SK-N-SH treated with all-trans-retinoic acid at 6 μM for 48 hours (cell line): ENCODE results near the gene PPM1B.

ENCODE experiments used
- ARNTL ChIP-seq: fragments of 450-650 bp; formaldehyde crosslinking; IDR thresholded peaks from 2 replicates; pipeline ENCODE4 v1.5.0; 2020; ENCODE audit warnings: low read depth, mild to moderate bottlenecking, moderate library complexity, borderline replicate concordance
- BACH2 ChIP-seq: fragments of 250-450 bp; sonication (Bioruptor Pico); IDR thresholded peaks from 2 replicates; pipeline ENCODE4 v1.9.0; 2021; ENCODE audit warnings: mild to moderate bottlenecking, borderline replicate concordance
- CSDC2 ChIP-seq: fragments of 250-450 bp; sonication (Bioruptor Pico); IDR thresholded peaks from 2 replicates; pipeline ENCODE4 v1.5.0; 2020; ENCODE audit warnings: mild to moderate bottlenecking, moderate library complexity
- ESRRG ChIP-seq: fragments of 250-450 bp; sonication (Bioruptor Pico); IDR thresholded peaks from 2 replicates; pipeline ENCODE4 v1.6.1; 2021; ENCODE audit warnings: mild to moderate bottlenecking
- GLIS3 ChIP-seq: fragments of 250-450 bp; sonication (Bioruptor Pico); IDR thresholded peaks from 2 replicates; pipeline ENCODE4 v1.5.0; 2020; ENCODE audit warnings: mild to moderate bottlenecking, moderate library complexity
- OSR1 ChIP-seq: fragments of 250-450 bp; sonication (Bioruptor Pico); IDR thresholded peaks from 2 replicates; pipeline ENCODE4 v1.8.0; 2022; ENCODE audit warnings: moderate library complexity, mild to moderate bottlenecking, inconsistent platforms
- RARB ChIP-seq: fragments of 250-450 bp; sonication (Bioruptor Pico); IDR thresholded peaks from 2 replicates; pipeline ENCODE4 v1.8.0; 2021; ENCODE audit warnings: mild to moderate bottlenecking, moderate library complexity
- ZNF565 ChIP-seq: fragments of 450-650 bp; formaldehyde crosslinking; conservative IDR thresholded peaks from 2 replicates; pipeline ENCODE4 v1.5.0; 2020; ENCODE audit warnings: low read depth, mild to moderate bottlenecking, moderate library complexity
- ZNF70 ChIP-seq: fragments of 450-650 bp; formaldehyde crosslinking; IDR thresholded peaks from 2 replicates; pipeline ENCODE4 v1.5.0; 2020; ENCODE audit warnings: mild to moderate bottlenecking, moderate library complexity
- TF ChIP-seq, protein P1 (sequence below): fragments of 250-450 bp; sonication (Bioruptor Pico); IDR thresholded peaks from 2 replicates; pipeline ENCODE4 v1.8.0; 2021; ENCODE audit warnings: low read depth, mild to moderate bottlenecking, moderate library complexity, borderline replicate concordance
- TF ChIP-seq, protein P2 (sequence below): fragments of 250-450 bp; sonication (Bioruptor Pico); IDR thresholded peaks from 2 replicates; pipeline ENCODE4 v1.8.0; 2020; ENCODE audit warnings: mild to moderate bottlenecking, moderate library complexity, borderline replicate concordance

DNA sequence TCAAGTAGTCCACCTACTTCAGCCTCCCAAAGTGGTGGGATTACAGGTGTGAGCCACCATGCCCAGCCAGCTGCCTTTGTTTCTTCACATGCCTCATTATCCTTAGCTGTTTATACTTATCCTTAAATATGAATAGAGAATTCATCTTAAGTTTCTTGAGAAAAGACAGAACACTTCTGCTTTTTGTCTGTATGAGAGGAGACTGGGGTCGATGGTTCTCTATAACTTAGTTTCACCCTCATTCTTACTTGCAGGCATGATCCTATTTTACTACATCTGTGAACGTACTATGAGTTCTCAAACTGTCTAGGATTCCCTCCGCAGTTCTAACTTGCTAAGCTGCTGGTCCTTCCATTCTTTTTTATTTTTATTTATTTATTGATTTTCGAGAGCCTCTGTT lies 20.4 kb downstream of the PPM1B start:
- TF ChIP-seq RARB (no peak), ARNTL (CRISPR knock-in tag) (no peak), OSR1 (no peak), BACH2 (CRISPR knock-in tag) (no peak), GLIS3 (CRISPR knock-in tag) (no peak), ZNF565 (CRISPR knock-in tag) (no peak), ZNF70 (no peak), CSDC2 (CRISPR knock-in tag) (no peak), ESRRG (CRISPR knock-in tag) (no peak)
- TF ChIP-seq, protein P1, sequence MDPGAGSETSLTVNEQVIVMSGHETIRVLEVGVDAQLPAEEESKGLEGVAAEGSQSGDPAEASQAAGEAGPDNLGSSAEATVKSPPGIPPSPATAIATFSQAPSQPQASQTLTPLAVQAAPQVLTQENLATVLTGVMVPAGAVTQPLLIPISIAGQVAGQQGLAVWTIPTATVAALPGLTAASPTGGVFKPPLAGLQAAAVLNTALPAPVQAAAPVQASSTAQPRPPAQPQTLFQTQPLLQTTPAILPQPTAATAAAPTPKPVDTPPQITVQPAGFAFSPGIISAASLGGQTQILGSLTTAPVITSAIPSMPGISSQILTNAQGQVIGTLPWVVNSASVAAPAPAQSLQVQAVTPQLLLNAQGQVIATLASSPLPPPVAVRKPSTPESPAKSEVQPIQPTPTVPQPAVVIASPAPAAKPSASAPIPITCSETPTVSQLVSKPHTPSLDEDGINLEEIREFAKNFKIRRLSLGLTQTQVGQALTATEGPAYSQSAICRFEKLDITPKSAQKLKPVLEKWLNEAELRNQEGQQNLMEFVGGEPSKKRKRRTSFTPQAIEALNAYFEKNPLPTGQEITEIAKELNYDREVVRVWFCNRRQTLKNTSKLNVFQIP, result no peak
- TF ChIP-seq, protein P2, sequence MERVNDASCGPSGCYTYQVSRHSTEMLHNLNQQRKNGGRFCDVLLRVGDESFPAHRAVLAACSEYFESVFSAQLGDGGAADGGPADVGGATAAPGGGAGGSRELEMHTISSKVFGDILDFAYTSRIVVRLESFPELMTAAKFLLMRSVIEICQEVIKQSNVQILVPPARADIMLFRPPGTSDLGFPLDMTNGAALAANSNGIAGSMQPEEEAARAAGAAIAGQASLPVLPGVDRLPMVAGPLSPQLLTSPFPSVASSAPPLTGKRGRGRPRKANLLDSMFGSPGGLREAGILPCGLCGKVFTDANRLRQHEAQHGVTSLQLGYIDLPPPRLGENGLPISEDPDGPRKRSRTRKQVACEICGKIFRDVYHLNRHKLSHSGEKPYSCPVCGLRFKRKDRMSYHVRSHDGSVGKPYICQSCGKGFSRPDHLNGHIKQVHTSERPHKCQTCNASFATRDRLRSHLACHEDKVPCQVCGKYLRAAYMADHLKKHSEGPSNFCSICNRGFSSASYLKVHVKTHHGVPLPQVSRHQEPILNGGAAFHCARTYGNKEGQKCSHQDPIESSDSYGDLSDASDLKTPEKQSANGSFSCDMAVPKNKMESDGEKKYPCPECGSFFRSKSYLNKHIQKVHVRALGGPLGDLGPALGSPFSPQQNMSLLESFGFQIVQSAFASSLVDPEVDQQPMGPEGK, result no peak
